Spinal cord (tissue), 10 donors: ENCODE measurements around the gene DISP3. TPM values are rescaled to one million over a fixed set of nuclear protein-coding genes. Genes with fewer than 3 reads are reported as not detected.

Experiments used
- DNase-seq, 6 donors: peaks; one replicate each; pipeline versions ENCODE4 v3.0.0 to v3.0.0-alpha.2; 2013 to 2015; ENCODE audit warnings: low spot score in 6 of 6, low read depth in 4 of 6
- H3K27ac ChIP-seq: one replicate; pipeline ENCODE4 v1.5.1; 2013; ENCODE audit warnings: low read depth, low read length, control low read depth
- H3K27me3 ChIP-seq: one replicate; pipeline ENCODE4 v1.6.1; 2013; ENCODE audit warnings: low read length; ENCODE audit not compliant: control insufficient read depth, insufficient read depth
- H3K36me3 ChIP-seq: one replicate; pipeline ENCODE4 v1.6.1; 2013; ENCODE audit warnings: low read length; ENCODE audit not compliant: control insufficient read depth, insufficient read depth
- H3K4me1 ChIP-seq: one replicate; pipeline ENCODE4 v1.6.1; 2013; ENCODE audit warnings: low read length; ENCODE audit not compliant: control insufficient read depth, insufficient read depth
- H3K4me3 ChIP-seq: one replicate; pipeline ENCODE4 v1.5.1; 2013; ENCODE audit warnings: low read depth, low read length, control low read depth
- H3K9me3 ChIP-seq: one replicate; pipeline ENCODE4 v1.6.1; 2013; ENCODE audit warnings: low read length; ENCODE audit not compliant: control insufficient read depth, insufficient read depth
- WGBS: methylation state at CpG from one replicate; pipeline ENCODE4 v1.1.5; 2013; ENCODE audit warnings: missing lambda C conversion rate; ENCODE audit not compliant: insufficient coverage; 5-methylcytosine and 5-hydroxymethylcytosine counted together
- polyA plus RNA-seq, 2 donors: library from polyadenylated mRNA; unstranded; fragments of 120-200 nt; gene quantifications; one replicate each; pipeline ENCODE4 v1.2.1, GENCODE V29; 2013; ENCODE audit not compliant: insufficient read length in 2 of 2
- total RNA-seq, 2 donors: library from RNA; depleted of rRNA in 1 of 2; stranded (reverse); fragments of 120-200 nt in 1 of 2; fragments of >200 nt in 1 of 2; gene quantifications; one replicate each; pipeline versions ENCODE4 v1.2.3 to v1.2.4, GENCODE V29; 2013 to 2014
- donor health status: healthy.

Gene DISP3
- total and polyA plus RNA-seq, 4 donors = 7.4 to 29.3 (median 18.4) TPM

- Histone ChIP-seq H3K27ac (no peak overlapping the region), H3K9me3 (no peaks in the 10 kb centered on the region), H3K4me1 (peaks cover 55% of the 10 kb centered on the region), H3K36me3 (no peaks in the 10 kb centered on the region), H3K4me3 (no peak overlapping the region), H3K27me3 (no peaks in the 10 kb centered on the region)
- 79% methylated on average over 2 of the region's 4 CpGs for WGBS
- DNase-seq = no peak
Observed at GRCh38 chr1:11456965-11457364, 22.0 kb upstream of the DISP3 start.

- WGBS = 10% methylated on average over 14 of the region's 15 CpGs
- peaks cover 48% of the 10 kb centered on the region for H3K4me1 ChIP-seq
- peak in 2 of 6 donors; percentile 89 to 91 for DNase-seq
- H3K4me3 ChIP-seq = no peak overlapping the region
- H3K36me3 ChIP-seq = no peaks in the 10 kb centered on the region
- H3K27me3 ChIP-seq = no peaks in the 10 kb centered on the region
- H3K9me3 ChIP-seq = no peaks in the 10 kb centered on the region
- peak overlapping the region; percentile 54 for H3K27ac ChIP-seq
Observed at GRCh38 chr1:11458811-11459275, 20.1 kb upstream of the DISP3 start.

GRCh38 chr1:11461531-11462137 lies 17.3 kb upstream of the DISP3 start:
- peaks cover 30% of the 10 kb centered on the region for H3K4me1 ChIP-seq
- H3K4me3 ChIP-seq = no peak overlapping the region
- H3K9me3 ChIP-seq = no peaks in the 10 kb centered on the region
- peak in 2 of 6 donors; percentile 86 for DNase-seq
- 68% methylated on average over 6 of the region's 9 CpGs for WGBS
- H3K36me3 ChIP-seq = no peaks in the 10 kb centered on the region
- H3K27ac ChIP-seq = no peak overlapping the region
- H3K27me3 ChIP-seq = no peaks in the 10 kb centered on the region

- DNase-seq = peak in 2 of 6 donors; percentile 62 to 74
- Histone ChIP-seq H3K4me1 (peaks cover 30% of the 10 kb centered on the region), H3K4me3 (no peak overlapping the region), H3K27ac (no peak overlapping the region), H3K27me3 (no peaks in the 10 kb centered on the region), H3K9me3 (no peaks in the 10 kb centered on the region), H3K36me3 (no peaks in the 10 kb centered on the region)
- 52% methylated on average over 14 of the region's 19 CpGs for WGBS
Observed at GRCh38 chr1:11462224-11462923, 16.6 kb upstream of the DISP3 start.

GRCh38 chr1:11463177-11463576 lies 15.8 kb upstream of the DISP3 start:
- Histone ChIP-seq H3K4me1 (peaks cover 29% of the 10 kb centered on the region), H3K27me3 (no peaks in the 10 kb centered on the region), H3K27ac (no peak overlapping the region), H3K9me3 (no peaks in the 10 kb centered on the region), H3K4me3 (no peak overlapping the region), H3K36me3 (no peaks in the 10 kb centered on the region)
- peak in 1 of 6 donors; percentile 59 for DNase-seq
- WGBS = 74% methylated on average over 2 of the region's 4 CpGs

GRCh38 chr1:11465307-11465706 lies 13.6 kb upstream of the DISP3 start:
- H3K9me3 ChIP-seq = no peaks in the 10 kb centered on the region
- WGBS = 89% methylated on average over 5 of the region's 6 CpGs
- no peak overlapping the region for H3K27ac ChIP-seq
- H3K4me1 ChIP-seq = peaks cover 11% of the 10 kb centered on the region
- DNase-seq = no peak
- no peaks in the 10 kb centered on the region for H3K27me3 ChIP-seq
- H3K4me3 ChIP-seq = no peak overlapping the region
- no peaks in the 10 kb centered on the region for H3K36me3 ChIP-seq

- H3K4me1 ChIP-seq = peaks cover 11% of the 10 kb centered on the region
- DNase-seq = no peak
- no peak overlapping the region for H3K27ac ChIP-seq
- WGBS = 58% methylated on average over 2 of the region's 2 CpGs
- H3K27me3 ChIP-seq = no peaks in the 10 kb centered on the region
- H3K36me3 ChIP-seq = no peaks in the 10 kb centered on the region
- H3K9me3 ChIP-seq = no peaks in the 10 kb centered on the region
- no peak overlapping the region for H3K4me3 ChIP-seq
Observed at GRCh38 chr1:11466416-11466815, 12.5 kb upstream of the DISP3 start.

GRCh38 chr1:11468878-11469277 lies 10.1 kb upstream of the DISP3 start:
- Histone ChIP-seq H3K4me3 (no peak overlapping the region), H3K36me3 (no peaks in the 10 kb centered on the region), H3K4me1 (peaks cover 10% of the 10 kb centered on the region), H3K27me3 (no peaks in the 10 kb centered on the region), H3K9me3 (no peaks in the 10 kb centered on the region), H3K27ac (no peak overlapping the region)
- no peak for DNase-seq
- WGBS = 53% methylated on average over 5 of the region's 6 CpGs

- Histone ChIP-seq H3K36me3 (no peaks in the 10 kb centered on the region), H3K4me1 (peaks cover 23% of the 10 kb centered on the region), H3K4me3 (no peak overlapping the region), H3K27me3 (no peaks in the 10 kb centered on the region), H3K9me3 (no peaks in the 10 kb centered on the region), H3K27ac (no peak overlapping the region)
- no peak for DNase-seq
- WGBS = no CpG with 5 or more reads among the region's 2 CpGs
Observed at GRCh38 chr1:11470912-11471311, 8.0 kb upstream of the DISP3 start.

- DNase-seq = no peak
- Histone ChIP-seq H3K4me3 (no peak overlapping the region), H3K27ac (no peak overlapping the region), H3K9me3 (no peaks in the 10 kb centered on the region), H3K4me1 (peaks cover 27% of the 10 kb centered on the region), H3K36me3 (no peaks in the 10 kb centered on the region), H3K27me3 (no peaks in the 10 kb centered on the region)
- 50% methylated on average over 1 of the region's 1 CpG for WGBS
Observed at GRCh38 chr1:11471473-11471872, 7.5 kb upstream of the DISP3 start.
